Panc1 (cell line): ENCODE results near the gene ESR1.

Experiments
- CTCF ChIP-seq: fragments of 450-650 bp; IDR thresholded peaks from 2 replicates; pipeline ENCODE4 v1.5.1; 2017; ENCODE audit warnings: mild to moderate bottlenecking
- POLR2AphosphoS5 ChIP-seq: IDR thresholded peaks from 2 replicates; pipeline ENCODE4 v1.6.1; 2012; ENCODE audit warnings: mild to moderate bottlenecking, low read depth, low read length, moderate library complexity
- TCF7L2 ChIP-seq: IDR thresholded peaks from 2 replicates; pipeline ENCODE4 v1.6.1; 2011; ENCODE audit warnings: mild to moderate bottlenecking, low read depth, low read length, inconsistent platforms

- TF ChIP-seq CTCF = no peak
- no peak for TF ChIP-seq POLR2AphosphoS5
- no peak for TF ChIP-seq TCF7L2
Measured at GRCh38 chr6:151862461-151862860, 55.0 kb downstream of the ESR1 start.
